Measurements from ENCODE around the gene CTDSP2. TPM values are rescaled to one million over a fixed set of nuclear protein-coding genes. Genes with fewer than 3 reads are reported as not detected.
"Not testable (repeated sequence)": the region's sequence is repeated elsewhere in the genome, so short reads cannot be mapped to it uniquely, and the experiment has no call there.

The CTDSP2 gene
- total RNA-seq, 6 donors from 2014 or later: 153 to 226 (median 175) TPM

DNA sequence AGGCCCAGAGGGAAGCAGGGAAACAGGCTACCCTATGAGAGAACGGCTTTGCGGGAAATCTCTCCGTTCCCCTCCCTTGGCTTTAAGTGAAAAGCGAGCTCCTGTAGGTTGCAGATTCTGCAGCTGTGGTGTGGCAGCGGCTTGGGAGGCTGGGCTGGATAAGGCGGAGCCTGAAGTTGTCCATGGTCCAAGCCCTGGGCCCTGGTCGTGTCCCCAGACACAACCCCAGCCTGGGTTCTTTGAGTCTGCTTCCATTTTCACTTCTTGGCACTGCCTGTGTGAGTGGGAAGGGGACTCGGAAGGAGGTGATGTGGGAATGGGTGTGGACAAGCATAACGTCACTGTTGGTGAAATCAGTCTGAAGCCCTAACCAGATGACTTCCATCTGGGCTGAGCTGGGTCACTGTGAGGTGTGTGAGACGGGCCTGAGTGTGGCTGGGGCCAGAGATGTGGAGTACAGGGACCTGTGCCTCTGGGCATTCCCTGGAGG lies 43.0 kb upstream of the CTDSP2 start:
- peak overlapping the region; percentile 94 to 99 (median 96) for H3K27ac ChIP-seq
- H3K27me3 ChIP-seq: no peaks in the 10 kb centered on the region
- peaks cover 0 to 5% (median 0%) of the 10 kb centered on the region in 4 donors for H3K9me3 ChIP-seq
- WGBS, 2 donors: 42 to 44% methylated on average over 10 of the region's 10 CpGs
- peak; percentile 34 to 78 for DNase-seq
- H3K4me1 ChIP-seq: peaks cover 59 to 78% (median 69%) of the 10 kb centered on the region in 4 donors
- peak; percentile 77 to 84 for ATAC-seq (ENCODE audit: low FRiP score in 2 of 2)
- no peaks in the 10 kb centered on the region for H3K36me3 ChIP-seq
- TF ChIP-seq POLR2A (IDR thresholded peaks at IDR 0.05): peak in 2 of 4 donors; percentile 30 to 51
- TF ChIP-seq, protein P1, sequence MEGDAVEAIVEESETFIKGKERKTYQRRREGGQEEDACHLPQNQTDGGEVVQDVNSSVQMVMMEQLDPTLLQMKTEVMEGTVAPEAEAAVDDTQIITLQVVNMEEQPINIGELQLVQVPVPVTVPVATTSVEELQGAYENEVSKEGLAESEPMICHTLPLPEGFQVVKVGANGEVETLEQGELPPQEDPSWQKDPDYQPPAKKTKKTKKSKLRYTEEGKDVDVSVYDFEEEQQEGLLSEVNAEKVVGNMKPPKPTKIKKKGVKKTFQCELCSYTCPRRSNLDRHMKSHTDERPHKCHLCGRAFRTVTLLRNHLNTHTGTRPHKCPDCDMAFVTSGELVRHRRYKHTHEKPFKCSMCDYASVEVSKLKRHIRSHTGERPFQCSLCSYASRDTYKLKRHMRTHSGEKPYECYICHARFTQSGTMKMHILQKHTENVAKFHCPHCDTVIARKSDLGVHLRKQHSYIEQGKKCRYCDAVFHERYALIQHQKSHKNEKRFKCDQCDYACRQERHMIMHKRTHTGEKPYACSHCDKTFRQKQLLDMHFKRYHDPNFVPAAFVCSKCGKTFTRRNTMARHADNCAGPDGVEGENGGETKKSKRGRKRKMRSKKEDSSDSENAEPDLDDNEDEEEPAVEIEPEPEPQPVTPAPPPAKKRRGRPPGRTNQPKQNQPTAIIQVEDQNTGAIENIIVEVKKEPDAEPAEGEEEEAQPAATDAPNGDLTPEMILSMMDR (IDR thresholded peaks at IDR 0.05): no peak
- TF ChIP-seq EP300 (IDR thresholded peaks at IDR 0.05): peak in 3 of 4 donors; percentile 19 to 93 (median 74)
- TF ChIP-seq POLR2AphosphoS5 (IDR thresholded peaks at IDR 0.05): peak; percentile 89 to 95
- H3K4me3 ChIP-seq: peak overlapping the region in 2 of 4 donors; percentile 2 to 7

DNA sequence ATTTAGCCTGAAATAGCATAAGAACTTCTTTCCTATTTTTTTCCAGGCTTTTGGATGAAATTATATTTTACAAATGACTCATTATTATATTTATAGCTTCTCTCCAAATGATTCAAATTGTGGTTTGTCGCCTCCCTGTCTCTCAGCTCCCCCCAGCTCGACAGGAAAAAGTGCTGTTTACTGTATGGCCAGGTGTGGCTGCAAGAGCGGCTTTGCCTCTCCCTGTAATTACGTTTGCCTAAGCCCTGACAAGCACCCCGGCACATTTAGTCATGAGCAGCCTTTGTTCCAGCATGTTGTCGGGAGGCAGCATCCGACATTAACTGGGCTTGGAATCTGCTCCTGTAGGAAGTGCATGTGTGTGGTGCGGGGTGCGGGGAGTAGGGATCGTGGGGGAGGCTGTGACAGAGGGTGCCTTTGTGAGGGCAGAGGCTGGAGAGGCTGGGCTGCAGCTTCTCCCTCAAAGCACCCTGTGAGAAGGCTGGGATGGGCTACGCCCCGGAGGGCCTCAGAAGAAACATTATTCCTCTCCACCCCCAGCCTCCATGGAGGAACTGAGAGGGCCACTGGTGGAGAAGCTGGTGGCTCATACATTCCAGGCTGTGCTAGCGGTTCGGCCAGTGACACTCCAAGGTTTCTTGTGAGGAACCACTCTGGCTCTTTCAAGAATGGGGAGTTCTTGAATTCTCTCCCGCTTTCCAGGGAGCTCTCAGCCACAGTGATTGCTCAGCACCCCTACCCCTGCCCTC lies 42.1 kb upstream of the CTDSP2 start:
- ATAC-seq (ENCODE audit: low FRiP score in 2 of 2) (peak; percentile 28 to 64), DNase-seq (peak in 1 of 2 donors; percentile 84)
- Histone ChIP-seq H3K4me1 (peaks cover 50 to 69% (median 60%) of the 10 kb centered on the region in 4 donors), H3K4me3 (peak overlapping the region in 1 of 4 donors; percentile 2), H3K27ac (peak overlapping the region; percentile 94 to 99 (median 96)), H3K36me3 (no peaks in the 10 kb centered on the region), H3K9me3 (peaks cover 0 to 5% (median 0%) of the 10 kb centered on the region in 4 donors), H3K27me3 (no peaks in the 10 kb centered on the region)
- TF ChIP-seq EP300 (IDR thresholded peaks at IDR 0.05): peak in 1 of 4 donors; percentile 62
- TF ChIP-seq POLR2A (IDR thresholded peaks at IDR 0.05): peak in 1 of 4 donors; percentile 27
- TF ChIP-seq, protein P1 (IDR thresholded peaks at IDR 0.05): no peak
- TF ChIP-seq POLR2AphosphoS5 (IDR thresholded peaks at IDR 0.05): peak; percentile 67 to 73
- WGBS, 2 donors: 24 to 39% methylated on average over 15 of the region's 15 CpGs

DNA sequence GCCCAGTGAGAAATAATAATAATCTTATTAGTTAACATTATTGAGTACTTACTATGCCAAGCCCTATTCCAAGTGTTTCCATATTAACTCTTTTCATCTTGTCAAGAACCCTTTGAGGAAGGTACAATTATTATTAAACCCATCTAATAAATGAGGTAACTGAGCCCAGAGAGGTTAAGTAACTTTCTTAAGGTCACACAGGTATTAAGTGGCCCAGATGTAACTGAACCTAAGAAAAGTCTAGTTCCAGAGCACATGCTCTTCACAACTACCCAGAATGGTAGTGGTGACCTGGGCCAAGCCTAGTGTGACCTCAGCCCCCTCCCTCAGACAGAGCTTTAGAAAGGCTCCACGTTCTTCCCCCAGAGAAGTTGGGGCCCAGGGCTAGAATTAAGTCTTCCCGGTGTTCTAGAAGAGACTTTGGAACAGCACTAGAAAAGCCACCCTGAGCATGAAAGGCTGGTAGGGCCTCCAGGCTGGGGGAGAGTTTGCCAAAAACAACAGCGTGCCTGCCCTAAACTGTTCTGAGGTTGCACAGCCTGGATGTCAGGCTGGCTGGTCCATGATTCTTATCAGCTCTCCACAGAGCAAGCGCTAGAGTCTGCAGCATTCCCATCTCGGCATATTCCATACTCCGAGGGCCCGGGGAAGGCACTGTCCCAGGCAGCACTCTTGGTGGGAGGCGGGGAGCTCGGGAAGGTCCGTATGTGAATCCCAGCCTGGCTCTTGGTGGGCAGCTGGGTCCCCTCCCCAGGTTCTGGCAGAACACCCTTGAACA lies 41.3 kb upstream of the CTDSP2 start:
- peak; percentile 18 to 25 for ATAC-seq (ENCODE audit: low FRiP score in 2 of 2)
- peak in 1 of 2 donors; percentile 23 for DNase-seq
- H3K27me3 ChIP-seq: no peaks in the 10 kb centered on the region
- whole genome bisulfite sequencing, 2 donors: 46 to 51% methylated on average over 8 to 9 of the region's 10 CpGs
- no peaks in the 10 kb centered on the region for H3K36me3 ChIP-seq
- no peak for TF ChIP-seq EP300 (IDR thresholded peaks at IDR 0.05)
- TF ChIP-seq POLR2AphosphoS5 (IDR thresholded peaks at IDR 0.05): no peak
- TF ChIP-seq POLR2A (IDR thresholded peaks at IDR 0.05): no peak
- TF ChIP-seq, protein P1 (IDR thresholded peaks at IDR 0.05): no peak
- peaks cover 42 to 61% (median 52%) of the 10 kb centered on the region in 4 donors for H3K4me1 ChIP-seq
- peak overlapping the region in 1 of 4 donors; percentile 2 for H3K4me3 ChIP-seq
- H3K27ac ChIP-seq: peak overlapping the region; percentile 94 to 99 (median 96)
- H3K9me3 ChIP-seq: peaks cover 0 to 5% (median 0%) of the 10 kb centered on the region in 4 donors

DNA sequence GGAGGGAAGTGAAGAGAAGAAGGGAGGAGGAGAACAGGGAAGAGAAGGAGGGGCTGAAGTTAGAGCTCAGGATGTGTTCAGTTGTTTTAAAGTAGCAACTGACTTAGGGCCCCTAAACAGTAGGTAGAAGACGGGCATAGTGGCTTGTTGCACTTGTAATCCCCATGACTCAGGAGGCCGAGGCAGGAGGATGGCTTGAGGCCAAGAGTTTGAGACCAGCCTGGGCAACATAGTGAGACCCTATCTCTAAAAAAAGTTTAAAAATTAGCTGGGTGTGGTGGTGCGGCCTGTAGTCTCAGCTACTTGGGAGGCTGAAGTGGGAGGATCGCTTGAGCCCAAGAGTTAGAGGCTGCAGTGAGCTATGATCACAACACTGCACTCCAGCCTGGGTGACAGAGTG lies 40.4 kb upstream of the CTDSP2 start:
- not testable (repeated sequence) for H3K4me3 ChIP-seq; DNase-seq; H3K27me3 ChIP-seq; H3K9me3 ChIP-seq; ATAC-seq (ENCODE audit: low FRiP score in 2 of 2); H3K36me3 ChIP-seq
- H3K27ac ChIP-seq: peak overlapping the region in 3 of 4 donors; percentile 94 to 99 (median 97)
- 78 to 82% methylated on average over 4 of the region's 4 CpGs for WGBS, 2 donors
- peaks cover 36 to 52% (median 43%) of the 10 kb centered on the region in 4 donors for H3K4me1 ChIP-seq

DNA sequence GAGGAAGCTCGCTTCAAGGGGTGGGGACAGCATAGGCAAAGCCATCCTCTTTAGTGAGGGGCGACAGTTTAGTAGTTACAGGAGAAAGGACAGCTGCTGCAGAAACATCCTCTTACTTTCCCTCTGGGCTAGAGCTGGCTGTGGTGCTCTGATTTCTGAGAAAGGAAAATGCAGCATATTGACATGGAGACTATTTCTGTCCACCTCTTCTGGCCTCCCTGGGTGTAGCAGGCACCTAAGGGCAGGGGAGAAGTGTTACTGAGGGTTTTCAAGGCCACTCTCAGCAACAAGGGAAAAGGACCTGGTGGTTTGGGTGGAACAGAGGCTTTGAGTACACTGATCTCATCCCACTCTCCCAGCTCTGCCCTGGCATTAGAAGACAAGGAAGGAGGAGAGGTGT lies 40.0 kb upstream of the CTDSP2 start:
- H3K27ac ChIP-seq: peak overlapping the region in 3 of 4 donors; percentile 94 to 99 (median 97)
- ATAC-seq (ENCODE audit: low FRiP score in 2 of 2): no peak

More for the DNA sequence above, 40.0 kb upstream of the CTDSP2 start:
- Histone ChIP-seq H3K4me1 (peaks cover 33 to 51% (median 41%) of the 10 kb centered on the region in 4 donors), H3K9me3 (peaks cover 0 to 5% (median 0%) of the 10 kb centered on the region in 4 donors), H3K4me3 (no peak overlapping the region), H3K36me3 (no peaks in the 10 kb centered on the region), H3K27me3 (no peaks in the 10 kb centered on the region)
- 70 to 71% methylated on average over 2 of the region's 2 CpGs for WGBS, 2 donors
- TF ChIP-seq POLR2A (IDR thresholded peaks at IDR 0.05) (peak in 1 of 4 donors; percentile 32), EP300 (IDR thresholded peaks at IDR 0.05) (peak in 1 of 4 donors; percentile 66), POLR2AphosphoS5 (IDR thresholded peaks at IDR 0.05) (peak in 1 of 2 donors; percentile 70)
- TF ChIP-seq, protein P1 (IDR thresholded peaks at IDR 0.05): no peak
- DNase-seq: peak in 1 of 2 donors; percentile 85

Measured in upper lobe of left lung (tissue), 6 donors.